ENCODE results near the gene JARID2. TPM values are rescaled to one million over a fixed set of nuclear protein-coding genes. Genes with fewer than 3 reads are reported as not detected.

JARID2 gene
- total and polyA plus RNA-seq, 2 of the 4 experiments (the other 2 are of a cell fraction): 9.6 to 12.9 TPM

GRCh38 chr6:15322781-15323536 lies 77.1 kb downstream of the JARID2 start:
- in situ Hi-C loops (cut with MboI; ENCODE audit: low sequenced_read_pairs) (no loop called here), intact Hi-C loops (cut with micrococcal nuclease) (no loop called here), dilution Hi-C loops (cut with HindIII; ENCODE audit: low sequenced_read_pairs, unreplicated experiment) (no loop called here)
- peaks cover 13% of the 10 kb centered on the region for H3K9me1 ChIP-seq (ENCODE audit: insufficient read depth, low read length)
- ATAC-seq (ENCODE audit: low read depth) (peak; percentile 69), DNase-seq (peak; percentile 57)
- H2AFZ ChIP-seq (replicated peaks; ENCODE audit: low read length, poor library complexity): no peak overlapping the region
- CTCF ChIA-PET: interaction anchor here (0.7 kb wide), 1 partner anchor 707 kb away, joined by 3 read pairs; no protein-coding TSS in a partner anchor
- peak overlapping the region; percentile 11; the same call in 1 of the 2 replicates for H3K23ac ChIP-seq (ENCODE audit: low read depth, low read length)
- H2AK9ac ChIP-seq (replicated peaks; ENCODE audit: low read depth, low read length, poor library complexity): no peak overlapping the region
- peak overlapping the region; percentile 0; the same call in 1 of the 2 replicates for H3K14ac ChIP-seq (replicated peaks; ENCODE audit: low read depth, low read length)
- H4K91ac ChIP-seq (ENCODE audit: insufficient read depth, low read depth, low read length): no peak overlapping the region
- no CpG with 5 or more reads among the region's 5 CpGs for WGBS, 2 experiments (ENCODE audit: extremely low coverage in 2 of 2, insufficient read length in 1 of 2)
- no peaks in the 10 kb centered on the region for H3K27me3 ChIP-seq (ENCODE audit: control insufficient read depth, insufficient read depth, low read length)
- POLR2A ChIA-PET (ENCODE audit: unreplicated experiment): no interaction called here
- H2BK120ac ChIP-seq (ENCODE audit: low read depth, low read length): no peak overlapping the region
- no peak overlapping the region for H4K5ac ChIP-seq (ENCODE audit: low read depth, low read length)
- H3K36me3 ChIP-seq (ENCODE audit: control insufficient read depth, insufficient read depth, low read length): no peaks in the 10 kb centered on the region
- peak overlapping the region; percentile 37; the same call in 1 of the 2 replicates for H2BK20ac ChIP-seq (ENCODE audit: low read depth, low read length)
- H3K56ac ChIP-seq (ENCODE audit: extremely low read depth, insufficient read depth, low read length): no peak overlapping the region
- no peak overlapping the region for H2BK15ac ChIP-seq (ENCODE audit: low read depth, low read length)
- no peak overlapping the region for H3K18ac ChIP-seq (ENCODE audit: low read depth, low read length)
- peaks cover 16% of the 10 kb centered on the region for H3K4me1 ChIP-seq (ENCODE audit: control insufficient read depth, insufficient read depth, low read length)
- peak overlapping the region; percentile 41 for H3K4me2 ChIP-seq (ENCODE audit: low read depth, low read length)
- H3K79me1 ChIP-seq (ENCODE audit: low read depth in 1 of 2, low read length in 2 of 2): peaks cover 51 to 74% of the 10 kb centered on the region in 2 experiments
- no peak overlapping the region for H3K4me3 ChIP-seq (ENCODE audit: insufficient read depth, low read depth, low read length)
- peak overlapping the region in 1 of 2 experiments; percentile 29; a peak in 1 of 4 replicates for H4K8ac ChIP-seq (ENCODE audit: low read depth in 2 of 2, low read length in 2 of 2)
- no peak overlapping the region for H3K4ac ChIP-seq (ENCODE audit: low read depth, low read length)
- no peak overlapping the region for H2BK5ac ChIP-seq (ENCODE audit: low read depth, low read length, poor library complexity, severe bottlenecking)
- H3K9ac ChIP-seq (ENCODE audit: low read depth, low read length): no peak overlapping the region
- no peak overlapping the region for H3K27ac ChIP-seq (ENCODE audit: insufficient read depth, low read length)
- BruUV-seq (replicated peaks): no TSS peak
- no peaks in the 10 kb centered on the region for H3K9me3 ChIP-seq (ENCODE audit: control insufficient read depth, insufficient read depth, low read length)
- H4K20me1 ChIP-seq (ENCODE audit: insufficient read depth, low read length): peaks cover 84% of the 10 kb centered on the region
- peak overlapping the region; percentile 13; the same call in 1 of the 2 replicates for H2AK5ac ChIP-seq (ENCODE audit: low read depth, low read length)
- TF ChIP-seq CEBPB (IDR thresholded peaks at IDR 0.05; ENCODE audit: low read depth, low read length) (no peak), RAD21 (IDR thresholded peaks at IDR 0.05; ENCODE audit: low read length) (no peak), MAZ (IDR thresholded peaks at IDR 0.05; ENCODE audit: borderline replicate concordance, low read depth, low read length) (no peak), NFE2L2 (IDR thresholded peaks at IDR 0.05; ENCODE audit: low read depth, low read length) (no peak), POLR2A (IDR thresholded peaks at IDR 0.05; ENCODE audit: low read depth, low read length) (no peak), MAFK (IDR thresholded peaks at IDR 0.05; ENCODE audit: low read depth, low read length) (no peak), BHLHE40 (IDR thresholded peaks at IDR 0.05; ENCODE audit: low read depth, low read length) (no peak), MXI1 (IDR thresholded peaks at IDR 0.05; ENCODE audit: borderline replicate concordance, low read depth, low read length) (no peak), FOS (IDR thresholded peaks at IDR 0.05; ENCODE audit: low read depth, low read length) (no peak), RFX5 (IDR thresholded peaks at IDR 0.05; ENCODE audit: low read depth, low read length) (no peak), ELK1 (IDR thresholded peaks at IDR 0.05; ENCODE audit: borderline replicate concordance, low read depth, low read length) (no peak), CTCF (conservative IDR thresholded peaks at IDR 0.05; ENCODE audit: low read depth, low read length) (no peak), SMC3 (IDR thresholded peaks at IDR 0.05; ENCODE audit: low read depth, low read length) (no peak), RCOR1 (IDR thresholded peaks at IDR 0.05; ENCODE audit: insufficient replicate concordance, low read length) (no peak)
- TF ChIP-seq, protein P1, sequence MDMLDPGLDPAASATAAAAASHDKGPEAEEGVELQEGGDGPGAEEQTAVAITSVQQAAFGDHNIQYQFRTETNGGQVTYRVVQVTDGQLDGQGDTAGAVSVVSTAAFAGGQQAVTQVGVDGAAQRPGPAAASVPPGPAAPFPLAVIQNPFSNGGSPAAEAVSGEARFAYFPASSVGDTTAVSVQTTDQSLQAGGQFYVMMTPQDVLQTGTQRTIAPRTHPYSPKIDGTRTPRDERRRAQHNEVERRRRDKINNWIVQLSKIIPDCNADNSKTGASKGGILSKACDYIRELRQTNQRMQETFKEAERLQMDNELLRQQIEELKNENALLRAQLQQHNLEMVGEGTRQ (IDR thresholded peaks at IDR 0.05; ENCODE audit: low read depth, low read length): no peak
